ENCODE results near the gene ITFG1. TPM values are rescaled to one million over a fixed set of nuclear protein-coding genes. Genes with fewer than 3 reads are reported as not detected.

Gene ITFG1
- total and polyA plus RNA-seq, 3 donors from 2014 or later: 94.7 to 130 (median 121) TPM

DNA sequence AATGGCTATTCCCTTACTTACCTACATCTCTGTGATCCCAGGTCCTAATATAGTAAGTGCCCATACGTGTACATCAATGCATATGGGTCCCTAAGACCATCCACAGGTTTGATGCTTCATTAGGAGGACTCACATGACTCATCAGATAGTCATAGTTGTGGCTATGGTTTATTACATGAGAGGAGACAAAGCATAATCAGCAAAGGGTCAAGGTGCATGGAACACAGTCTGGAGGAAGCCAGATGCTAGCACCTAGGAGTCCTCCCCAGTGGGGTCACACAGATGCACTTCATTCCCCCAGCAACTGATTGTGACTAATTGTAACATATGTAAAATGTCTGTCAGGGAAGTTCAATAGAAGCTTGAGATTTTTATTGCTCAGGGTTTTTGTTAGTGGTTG lies 43.1 kb upstream of the ITFG1 start:
- no peak for TF ChIP-seq POLR2A (IDR thresholded peaks at IDR 0.05)
- TF ChIP-seq, protein P1, sequence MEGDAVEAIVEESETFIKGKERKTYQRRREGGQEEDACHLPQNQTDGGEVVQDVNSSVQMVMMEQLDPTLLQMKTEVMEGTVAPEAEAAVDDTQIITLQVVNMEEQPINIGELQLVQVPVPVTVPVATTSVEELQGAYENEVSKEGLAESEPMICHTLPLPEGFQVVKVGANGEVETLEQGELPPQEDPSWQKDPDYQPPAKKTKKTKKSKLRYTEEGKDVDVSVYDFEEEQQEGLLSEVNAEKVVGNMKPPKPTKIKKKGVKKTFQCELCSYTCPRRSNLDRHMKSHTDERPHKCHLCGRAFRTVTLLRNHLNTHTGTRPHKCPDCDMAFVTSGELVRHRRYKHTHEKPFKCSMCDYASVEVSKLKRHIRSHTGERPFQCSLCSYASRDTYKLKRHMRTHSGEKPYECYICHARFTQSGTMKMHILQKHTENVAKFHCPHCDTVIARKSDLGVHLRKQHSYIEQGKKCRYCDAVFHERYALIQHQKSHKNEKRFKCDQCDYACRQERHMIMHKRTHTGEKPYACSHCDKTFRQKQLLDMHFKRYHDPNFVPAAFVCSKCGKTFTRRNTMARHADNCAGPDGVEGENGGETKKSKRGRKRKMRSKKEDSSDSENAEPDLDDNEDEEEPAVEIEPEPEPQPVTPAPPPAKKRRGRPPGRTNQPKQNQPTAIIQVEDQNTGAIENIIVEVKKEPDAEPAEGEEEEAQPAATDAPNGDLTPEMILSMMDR (IDR thresholded peaks at IDR 0.05): no peak
- intact Hi-C loops (cut with DNase I; ENCODE audit: low total_unique reads): no loop called here
- WGBS, 2 donors: 85 to 100% methylated on average over 1 of the region's 1 CpG
- no peaks in the 10 kb centered on the region for H3K36me3 ChIP-seq (ENCODE audit: low read depth, missing control alignments)
- no peaks in the 10 kb centered on the region for H3K4me1 ChIP-seq
- no peak overlapping the region for H3K27ac ChIP-seq
- DNase-seq: no peak
- no peaks in the 10 kb centered on the region for H3K9me3 ChIP-seq
- H3K4me3 ChIP-seq: no peak overlapping the region
- H3K27me3 ChIP-seq: no peaks in the 10 kb centered on the region

DNA sequence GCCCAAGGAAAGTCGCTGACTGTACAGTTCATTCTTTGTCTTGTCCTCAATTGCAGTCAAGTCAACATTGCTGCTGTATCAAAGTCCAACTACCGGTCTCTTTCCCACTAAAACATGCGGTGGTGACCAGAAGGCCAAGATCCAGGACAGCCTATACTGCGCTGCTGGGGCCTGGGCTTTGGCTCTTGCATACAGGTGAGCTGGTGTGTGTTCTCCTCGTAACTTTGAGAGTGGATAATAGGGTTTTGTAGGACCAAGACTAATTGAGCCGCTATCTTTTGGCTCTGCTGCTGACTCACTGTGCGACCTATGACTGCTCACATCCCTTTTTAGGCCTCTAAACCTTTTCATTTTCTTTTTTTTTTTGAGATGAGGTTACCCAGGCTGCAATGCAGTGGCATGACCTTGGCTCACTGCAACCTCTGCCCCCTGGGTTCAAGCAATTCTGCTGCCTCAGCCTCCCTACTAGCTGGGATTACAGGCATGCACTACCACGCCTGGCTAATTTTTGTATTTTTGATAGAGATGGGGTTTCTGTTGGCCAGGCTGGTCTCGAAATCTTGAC lies 38.9 kb upstream of the ITFG1 start:
- Histone ChIP-seq H3K4me1 (no peaks in the 10 kb centered on the region), H3K9me3 (no peaks in the 10 kb centered on the region), H3K4me3 (no peak overlapping the region), H3K36me3 (ENCODE audit: low read depth, missing control alignments) (no peaks in the 10 kb centered on the region), H3K27ac (no peak overlapping the region), H3K27me3 (no peaks in the 10 kb centered on the region)
- 94 to 96% methylated on average over 9 of the region's 9 CpGs for WGBS, 2 donors
- intact Hi-C loops (cut with DNase I; ENCODE audit: low total_unique reads): no loop called here
- TF ChIP-seq POLR2A (IDR thresholded peaks at IDR 0.05): no peak
- TF ChIP-seq, protein P1 (IDR thresholded peaks at IDR 0.05): no peak
- no peak for DNase-seq

DNA sequence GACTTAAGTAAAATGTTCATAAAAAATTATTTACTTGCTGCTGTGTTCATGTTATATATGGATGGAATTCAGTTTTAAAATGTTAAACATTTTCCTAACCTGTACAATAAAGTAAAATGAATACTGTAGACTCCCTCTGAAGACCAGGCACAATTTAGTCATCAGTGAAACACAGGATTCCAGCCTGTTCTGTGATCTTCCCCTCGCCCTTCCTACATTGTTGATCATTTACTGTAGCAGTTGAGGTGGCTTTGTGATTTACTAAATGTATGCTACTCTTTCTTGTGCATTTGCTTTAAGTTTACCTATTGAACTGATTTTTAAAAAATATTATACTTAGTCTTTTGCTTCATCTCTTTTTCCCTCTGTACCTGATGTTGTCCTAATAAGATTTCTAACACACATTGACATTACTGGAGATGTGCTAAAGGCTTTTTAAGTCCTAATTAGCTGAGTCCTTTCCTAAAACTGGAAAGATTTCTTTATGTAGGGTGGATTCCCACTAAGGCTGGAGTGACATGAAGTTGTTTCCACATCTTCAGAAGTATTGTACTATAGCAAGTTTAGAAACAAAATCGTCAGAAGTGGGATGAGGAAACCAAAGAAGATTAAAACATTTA lies 38.3 kb upstream of the ITFG1 start:
- TF ChIP-seq POLR2A (IDR thresholded peaks at IDR 0.05): no peak
- TF ChIP-seq, protein P1 (IDR thresholded peaks at IDR 0.05): no peak
- Histone ChIP-seq H3K27ac (no peak overlapping the region), H3K27me3 (no peaks in the 10 kb centered on the region), H3K4me1 (no peaks in the 10 kb centered on the region), H3K4me3 (no peak overlapping the region), H3K36me3 (ENCODE audit: low read depth, missing control alignments) (no peaks in the 10 kb centered on the region), H3K9me3 (no peaks in the 10 kb centered on the region)
- 84 to 93% methylated on average over 2 of the region's 2 CpGs for WGBS, 2 donors
- DNase-seq: no peak
- intact Hi-C loops (cut with DNase I; ENCODE audit: low total_unique reads): no loop called here

DNA sequence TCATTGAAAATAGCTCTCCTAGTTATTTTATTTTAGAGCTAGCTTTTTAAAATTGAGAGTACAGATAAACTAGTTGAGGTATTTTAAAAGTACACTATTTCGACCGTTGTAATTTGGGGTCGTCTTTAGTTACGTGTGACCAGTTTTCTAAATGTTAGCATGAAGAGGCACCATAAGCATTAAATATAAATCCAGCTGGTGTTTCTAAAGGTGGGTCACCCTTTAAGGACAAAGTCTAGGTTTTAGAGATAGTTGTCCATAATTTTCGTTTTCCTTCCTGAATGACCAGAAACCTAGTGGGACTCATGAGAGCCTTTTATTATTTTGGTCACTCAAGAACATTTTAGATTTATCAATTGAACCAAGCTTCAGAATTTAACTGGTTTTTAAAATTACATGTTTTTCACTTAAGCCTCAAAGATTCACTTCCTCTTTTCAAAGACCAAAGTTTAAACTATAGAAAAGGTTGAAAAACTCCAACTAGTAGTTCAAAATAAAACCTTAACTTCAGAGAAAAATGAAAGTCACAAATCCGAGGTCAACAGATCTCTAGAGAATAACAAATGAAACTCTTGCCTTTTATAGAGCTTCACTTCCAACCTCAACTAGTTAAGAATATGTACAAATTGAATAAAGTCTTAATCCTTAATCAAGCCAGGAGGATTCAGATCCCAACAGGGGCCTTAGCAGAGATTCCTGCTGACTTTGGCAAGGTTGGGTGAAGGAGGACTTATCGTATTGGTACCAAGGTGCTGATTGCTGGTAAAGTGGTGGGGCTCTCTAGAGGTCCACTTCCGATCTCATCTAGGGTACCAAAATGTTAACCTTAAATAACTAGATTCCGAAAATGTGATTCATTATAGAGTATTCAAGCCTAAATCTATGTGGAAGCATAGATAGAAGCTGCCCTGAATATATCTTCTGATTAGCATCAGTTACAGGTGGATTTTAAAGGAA lies 32.8 kb upstream of the ITFG1 start:
- H3K27ac ChIP-seq: peak overlapping the region in 1 of 2 donors; percentile 59
- no peak overlapping the region for H3K4me3 ChIP-seq
- no peaks in the 10 kb centered on the region for H3K27me3 ChIP-seq
- H3K4me1 ChIP-seq: no peaks in the 10 kb centered on the region
- WGBS, 2 donors: 65 to 76% methylated on average over 9 of the region's 9 CpGs
- no peaks in the 10 kb centered on the region for H3K9me3 ChIP-seq
- H3K36me3 ChIP-seq (ENCODE audit: low read depth, missing control alignments): no peaks in the 10 kb centered on the region
- intact Hi-C loops (cut with DNase I; ENCODE audit: low total_unique reads): no loop called here
- TF ChIP-seq POLR2A (IDR thresholded peaks at IDR 0.05): no peak
- TF ChIP-seq, protein P1 (IDR thresholded peaks at IDR 0.05): no peak
- DNase-seq: no peak

All from testis (tissue), 3 donors.